ENCODE results near the gene COL18A1. TPM values are rescaled to one million over a fixed set of nuclear protein-coding genes. Genes with fewer than 3 reads are reported as not detected.

COL18A1 gene
- total and polyA plus RNA-seq, 2 donors from 2014 or later, result 150 to 316 TPM

GRCh38 chr21:45523411-45524101 lies 118.6 kb downstream of the COL18A1 start:
- no peak for TF ChIP-seq CTCF (IDR thresholded peaks at IDR 0.05; ENCODE audit: borderline replicate concordance, extremely low read depth, insufficient read depth)
- Histone ChIP-seq H3K36me3 (ENCODE audit: control insufficient read depth in 2 of 3, insufficient read depth in 3 of 3, low read length in 3 of 3) (peaks cover 0 to 2% (median 0%) of the 10 kb centered on the region in 3 donors), H3K27ac (ENCODE audit: low read depth in 2 of 2, low read length in 2 of 2) (peak overlapping the region in 1 of 2 donors; percentile 63), H3K9me3 (ENCODE audit: control insufficient read depth in 2 of 3, insufficient read depth in 1 of 3, low read length in 3 of 3) (peaks cover 0 to 24% (median 2%) of the 10 kb centered on the region in 3 donors), H3K27me3 (ENCODE audit: control insufficient read depth, insufficient read depth, low read length) (no peaks in the 10 kb centered on the region), H3K9ac (ENCODE audit: low read length in 3 of 3) (peak overlapping the region in 1 of 3 donors; percentile 7), H3K4me1 (ENCODE audit: control insufficient read depth in 2 of 3, insufficient read depth in 2 of 3, low read depth in 1 of 3, low read length in 3 of 3) (peaks cover 0 to 15% (median 14%) of the 10 kb centered on the region in 3 donors), H3K4me3 (ENCODE audit: low read length in 3 of 3) (no peak overlapping the region)
- intact Hi-C loops (cut with DNase I), result no loop called here
- DNase-seq (peak in 2 of 5 donors; percentile 35 to 56), FAIRE-seq (no peak)

- Histone ChIP-seq H3K9ac (ENCODE audit: low read length in 3 of 3) (peak overlapping the region in 1 of 3 donors; percentile 44), H3K27ac (ENCODE audit: low read depth in 2 of 2, low read length in 2 of 2) (peak overlapping the region; percentile 47 to 80), H3K4me1 (ENCODE audit: control insufficient read depth in 2 of 3, insufficient read depth in 2 of 3, low read depth in 1 of 3, low read length in 3 of 3) (peaks cover 0 to 22% (median 17%) of the 10 kb centered on the region in 3 donors), H3K4me3 (ENCODE audit: low read length in 3 of 3) (no peak overlapping the region), H3K36me3 (ENCODE audit: control insufficient read depth in 2 of 3, insufficient read depth in 3 of 3, low read length in 3 of 3) (peaks cover 0 to 6% (median 4%) of the 10 kb centered on the region in 3 donors), H3K27me3 (ENCODE audit: control insufficient read depth, insufficient read depth, low read length) (no peaks in the 10 kb centered on the region), H3K9me3 (ENCODE audit: control insufficient read depth in 2 of 3, insufficient read depth in 1 of 3, low read length in 3 of 3) (peaks cover 0 to 12% (median 0%) of the 10 kb centered on the region in 3 donors)
- TF ChIP-seq CTCF (IDR thresholded peaks at IDR 0.05; ENCODE audit: borderline replicate concordance, extremely low read depth, insufficient read depth), result no peak
- DNase-seq, result peak in 1 of 5 donors; percentile 52
- FAIRE-seq, result no peak
- intact Hi-C loops (cut with DNase I), result no loop called here
These were observed 119.8 kb downstream of the COL18A1 start for GRCh38 chr21:45524756-45525152.

- TF ChIP-seq CTCF (IDR thresholded peaks at IDR 0.05; ENCODE audit: borderline replicate concordance, extremely low read depth, insufficient read depth), result no peak
- H3K9me3 ChIP-seq (ENCODE audit: control insufficient read depth in 2 of 3, insufficient read depth in 1 of 3, low read length in 3 of 3), result peaks cover 0 to 7% (median 0%) of the 10 kb centered on the region in 3 donors
- H3K27ac ChIP-seq (ENCODE audit: low read depth in 2 of 2, low read length in 2 of 2), result peak overlapping the region; percentile 48 to 80
- H3K27me3 ChIP-seq (ENCODE audit: control insufficient read depth, insufficient read depth, low read length), result no peaks in the 10 kb centered on the region
- intact Hi-C loops (cut with DNase I), result no loop called here
- DNase-seq (peak in 3 of 5 donors; percentile 44 to 87 (median 58)), FAIRE-seq (no peak)
- H3K9ac ChIP-seq (ENCODE audit: low read length in 3 of 3), result peak overlapping the region in 1 of 3 donors; percentile 44
- H3K4me1 ChIP-seq (ENCODE audit: control insufficient read depth in 2 of 3, insufficient read depth in 2 of 3, low read depth in 1 of 3, low read length in 3 of 3), result peaks cover 0 to 23% (median 17%) of the 10 kb centered on the region in 3 donors
- H3K36me3 ChIP-seq (ENCODE audit: control insufficient read depth in 2 of 3, insufficient read depth in 3 of 3, low read length in 3 of 3), result peaks cover 0 to 11% (median 6%) of the 10 kb centered on the region in 3 donors
- no peak overlapping the region for H3K4me3 ChIP-seq (ENCODE audit: low read length in 3 of 3)
These were observed 120.4 kb downstream of the COL18A1 start for GRCh38 chr21:45525153-45525909.

All from kidney (tissue), 14 donors.